GM12891 (cell line): ENCODE results near the gene RRP7A.

Source experiments
- POLR2A ChIP-seq: IDR thresholded peaks from 2 replicates; pipeline ENCODE4 v1.6.1; 2011; ENCODE audit warnings: low read depth, low read length, control low read depth
- POLR2AphosphoS5 ChIP-seq: IDR thresholded peaks from 2 replicates; pipeline ENCODE4 v1.6.1; 2011; ENCODE audit warnings: low read depth, low read length, control low read depth
- TAF1 ChIP-seq: IDR thresholded peaks from 2 replicates; pipeline ENCODE4 v1.6.1; 2011; ENCODE audit warnings: low read depth, low read length, control low read depth

- TF ChIP-seq POLR2AphosphoS5 = peak; percentile 42; the same call in 1 of the 2 replicates
- TF ChIP-seq POLR2A = no peak; the same call in 1 of the 2 replicates
- TF ChIP-seq TAF1 = no peak
These were observed 8.2 kb downstream of the RRP7A start for GRCh38 chr22:42511401-42511891.
